IMR-90 (cell line): ENCODE data around the gene ATP6V0A4. TPM values are rescaled to one million over a fixed set of nuclear protein-coding genes. Genes with fewer than 3 reads are reported as not detected.

Experiments
- ATAC-seq: fragments of 200-7000 bp; cut with Tn5 transposase; 2 replicates; pipeline ENCODE4 v1.9.1; 2020; ENCODE audit warnings: low read depth, mild to moderate bottlenecking, moderate library complexity
- BruUV-seq: library from RNA; stranded (reverse); fragments of 400-500 nt; replicated peaks from 2 replicates; lab custom pipeline; 2021; lab: Mats Ljungman, UMichigan
- CTCF ChIA-PET: fragments of 300-600 bp; formaldehyde crosslinking; extraction: SDS; loops from one replicate; lab custom pipeline; 2021; ENCODE audit warnings: antibody characterized with exemption; lab: Yijun Ruan, JAX
- POLR2A ChIA-PET: fragments of 300-600 bp; sonication (Branson Sonifier 250); formaldehyde crosslinking; loops from one replicate; lab custom pipeline; 2022; ENCODE audit warnings: antibody characterized with exemption; ENCODE audit not compliant: unreplicated experiment; lab: Charles Lee
- DNase-seq: peaks from one replicate; pipeline ENCODE4 v3.0.0; 2013
- H2AFZ ChIP-seq: replicated peaks from 2 replicates; pipeline ENCODE3; 2013; ENCODE audit warnings: low read length, mild to moderate bottlenecking; ENCODE audit not compliant: poor library complexity
- H2AK5ac ChIP-seq: 2 replicates; pipeline ENCODE4 v1.6.1; 2013; ENCODE audit warnings: low read depth, low read length, inconsistent platforms
- H2AK9ac ChIP-seq: replicated peaks from 2 replicates; pipeline ENCODE3; 2013; ENCODE audit warnings: mild to moderate bottlenecking, low read depth, low read length, moderate library complexity; ENCODE audit not compliant: poor library complexity
- H2BK120ac ChIP-seq: 2 replicates; pipeline ENCODE4 v1.6.1; 2013; ENCODE audit warnings: low read depth, low read length, inconsistent platforms
- H2BK15ac ChIP-seq: 3 replicates; pipeline ENCODE4 v1.6.1; 2013; ENCODE audit warnings: low read depth, low read length, inconsistent platforms
- H2BK20ac ChIP-seq: 2 replicates; pipeline ENCODE4 v1.6.1; 2013; ENCODE audit warnings: low read depth, mild to moderate bottlenecking, inconsistent platforms, low read length, moderate library complexity
- H2BK5ac ChIP-seq: 2 replicates; pipeline ENCODE4 v1.6.1; 2013; ENCODE audit warnings: mild to moderate bottlenecking, low read depth, low read length, inconsistent platforms; ENCODE audit not compliant: poor library complexity, severe bottlenecking
- H3K14ac ChIP-seq: replicated peaks from 2 replicates; pipeline ENCODE4 v1.6.1; 2013; ENCODE audit warnings: low read depth, low read length, inconsistent platforms
- H3K18ac ChIP-seq: 2 replicates; pipeline ENCODE4 v1.6.1; 2013; ENCODE audit warnings: low read depth, low read length, control low read depth
- H3K23ac ChIP-seq: 2 replicates; pipeline ENCODE4 v1.6.1; 2013; ENCODE audit warnings: low read depth, low read length, inconsistent platforms
- H3K27ac ChIP-seq: 2 replicates; pipeline ENCODE4 v1.5.1; 2013; ENCODE audit warnings: mild to moderate bottlenecking, control low read depth, low read length; ENCODE audit not compliant: insufficient read depth
- H3K27me3 ChIP-seq: 2 replicates; pipeline ENCODE4 v1.6.1; 2013; ENCODE audit warnings: low read length; ENCODE audit not compliant: control insufficient read depth, insufficient read depth
- H3K36me3 ChIP-seq: 2 replicates; pipeline ENCODE4 v1.6.1; 2013; ENCODE audit warnings: low read length, mixed read lengths; ENCODE audit not compliant: control insufficient read depth, insufficient read depth
- H3K4ac ChIP-seq: 2 replicates; pipeline ENCODE4 v1.6.1; 2013; ENCODE audit warnings: low read depth, low read length, inconsistent platforms
- H3K4me1 ChIP-seq: 2 replicates; pipeline ENCODE4 v1.6.1; 2013; ENCODE audit warnings: low read length, mixed read lengths; ENCODE audit not compliant: control insufficient read depth, insufficient read depth
- H3K4me2 ChIP-seq: 2 replicates; pipeline ENCODE4 v1.6.1; 2013; ENCODE audit warnings: low read depth, mild to moderate bottlenecking, control low read depth, low read length, moderate library complexity
- H3K4me3 ChIP-seq: 2 replicates; pipeline ENCODE4 v1.5.1; 2013; ENCODE audit warnings: low read depth, mild to moderate bottlenecking, control low read depth, low read length, moderate library complexity; ENCODE audit not compliant: insufficient read depth
- H3K56ac ChIP-seq: 2 replicates; pipeline ENCODE4 v1.6.1; 2013; ENCODE audit warnings: low read length, inconsistent platforms; ENCODE audit not compliant: insufficient read depth; ENCODE audit errors: extremely low read depth
- H3K79me1 ChIP-seq, 2 experiments: 2 replicates each; pipeline ENCODE4 v1.6.1; 2013; ENCODE audit warnings: low read length in 2 of 2, inconsistent platforms in 1 of 2, low read depth in 1 of 2
- H3K9ac ChIP-seq: 2 replicates; pipeline ENCODE4 v1.6.1; 2013; ENCODE audit warnings: low read depth, low read length, control low read depth
- H3K9me1 ChIP-seq: 2 replicates; pipeline ENCODE4 v1.6.1; 2013; ENCODE audit warnings: low read length, inconsistent platforms; ENCODE audit not compliant: insufficient read depth
- H3K9me3 ChIP-seq: 2 replicates; pipeline ENCODE4 v1.6.1; 2013; ENCODE audit warnings: low read length; ENCODE audit not compliant: control insufficient read depth, insufficient read depth
- H4K20me1 ChIP-seq: 2 replicates; pipeline ENCODE4 v1.6.1; 2013; ENCODE audit warnings: low read length, inconsistent platforms; ENCODE audit not compliant: insufficient read depth
- H4K5ac ChIP-seq: 2 replicates; pipeline ENCODE4 v1.6.1; 2013; ENCODE audit warnings: mild to moderate bottlenecking, low read depth, low read length, control low read depth
- H4K8ac ChIP-seq, 2 experiments: 2 replicates each; pipeline ENCODE4 v1.6.1; 2013; ENCODE audit warnings: low read depth in 2 of 2, low read length in 2 of 2, control low read depth in 1 of 2, inconsistent platforms in 1 of 2
- H4K91ac ChIP-seq: 2 replicates; pipeline ENCODE4 v1.6.1; 2013; ENCODE audit warnings: low read depth, low read length, inconsistent platforms; ENCODE audit not compliant: insufficient read depth
- MAFK ChIP-seq: IDR thresholded peaks from 2 replicates; pipeline ENCODE4 v1.6.1; 2012; ENCODE audit warnings: low read depth, low read length, improper control_type of control experiment
- MXI1 ChIP-seq: IDR thresholded peaks from 2 replicates; pipeline ENCODE4 v1.6.1; 2012; ENCODE audit warnings: low read depth, mild to moderate bottlenecking, low read length, moderate library complexity, borderline replicate concordance
- WGBS, 2 experiments: methylation state at CpG; one replicate each; pipeline versions ENCODE4 v1.1.5 to v1.1.7; 2013; ENCODE audit warnings: missing lambda C conversion rate in 2 of 2; ENCODE audit not compliant: insufficient read length in 1 of 2; ENCODE audit errors: extremely low coverage in 2 of 2; 5-methylcytosine and 5-hydroxymethylcytosine counted together
- dilution Hi-C: fragments of 300-500 bp; cut with HindIII; formaldehyde crosslinking; loops from one replicate; pipeline ENCODE4 v1.14.3; 2018; ENCODE audit warnings: low sequenced_read_pairs; ENCODE audit not compliant: unreplicated experiment
- in situ Hi-C: fragments of 300-500 bp; cut with MboI; formaldehyde crosslinking; loops from 3 replicates; pipeline ENCODE4 v1.14.3; 2019; ENCODE audit warnings: low sequenced_read_pairs, inconsistent platforms, mixed read lengths
- intact Hi-C: fragments of 100-400 bp; cut with micrococcal nuclease; formaldehyde crosslinking; loops from 2 replicates; pipeline ENCODE4 v1.10.0; 2022
- polyA plus RNA-seq, 3 experiments: library from polyadenylated mRNA; depleted of rRNA; stranded (reverse); fragments of >200 nt; gene quantifications; 2 replicates each; pipeline ENCODE4 v1.2.3, GENCODE V29; 2012; ENCODE audit warnings: low replicate concordance in 1 of 3
- total RNA-seq: library from RNA; depleted of rRNA; stranded (reverse); fragments of >200 nt; gene quantifications from 2 replicates; pipeline ENCODE4 v1.2.3, GENCODE V29; 2012
- TF ChIP-seq, protein P1 (sequence below): conservative IDR thresholded peaks from 2 replicates; pipeline ENCODE4 v1.5.1; 2012; ENCODE audit warnings: mild to moderate bottlenecking, low read depth, low read length, improper control_type of control experiment

The ATP6V0A4 gene
- total and polyA plus RNA-seq, 2 of the 4 experiments (the other 2 are of a cell fraction) = 0.05 to 0.18 TPM

DNA sequence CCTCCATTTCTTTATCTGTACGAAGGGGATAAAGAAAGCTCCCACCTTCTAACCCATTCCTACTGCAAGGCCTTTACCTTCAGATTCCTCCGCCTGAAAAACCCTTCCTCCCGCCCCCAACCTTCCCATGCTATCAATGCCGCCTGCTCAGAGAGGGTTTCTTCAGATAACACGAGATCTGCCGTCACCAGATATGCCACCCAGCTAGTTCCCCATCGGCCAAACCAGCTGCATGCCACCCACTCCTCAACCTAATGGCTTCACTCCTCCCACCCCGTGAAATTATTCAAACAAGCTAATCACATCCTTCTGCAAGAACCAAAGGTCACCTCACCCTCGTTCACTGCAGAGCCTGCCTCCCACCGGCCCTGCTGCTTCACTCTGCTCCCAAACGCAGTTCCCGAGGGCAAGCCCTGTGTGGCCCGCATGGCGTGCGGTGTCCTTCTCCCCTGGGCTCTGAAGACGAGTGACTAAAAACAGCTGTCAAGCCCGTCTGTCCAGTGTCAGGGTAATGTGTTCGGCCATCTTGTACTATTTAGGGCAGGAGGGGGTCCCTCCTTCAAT lies 47.0 kb downstream of the ATP6V0A4 start:
- TF ChIP-seq MAFK (no peak), MXI1 (no peak)
- TF ChIP-seq, protein P1, sequence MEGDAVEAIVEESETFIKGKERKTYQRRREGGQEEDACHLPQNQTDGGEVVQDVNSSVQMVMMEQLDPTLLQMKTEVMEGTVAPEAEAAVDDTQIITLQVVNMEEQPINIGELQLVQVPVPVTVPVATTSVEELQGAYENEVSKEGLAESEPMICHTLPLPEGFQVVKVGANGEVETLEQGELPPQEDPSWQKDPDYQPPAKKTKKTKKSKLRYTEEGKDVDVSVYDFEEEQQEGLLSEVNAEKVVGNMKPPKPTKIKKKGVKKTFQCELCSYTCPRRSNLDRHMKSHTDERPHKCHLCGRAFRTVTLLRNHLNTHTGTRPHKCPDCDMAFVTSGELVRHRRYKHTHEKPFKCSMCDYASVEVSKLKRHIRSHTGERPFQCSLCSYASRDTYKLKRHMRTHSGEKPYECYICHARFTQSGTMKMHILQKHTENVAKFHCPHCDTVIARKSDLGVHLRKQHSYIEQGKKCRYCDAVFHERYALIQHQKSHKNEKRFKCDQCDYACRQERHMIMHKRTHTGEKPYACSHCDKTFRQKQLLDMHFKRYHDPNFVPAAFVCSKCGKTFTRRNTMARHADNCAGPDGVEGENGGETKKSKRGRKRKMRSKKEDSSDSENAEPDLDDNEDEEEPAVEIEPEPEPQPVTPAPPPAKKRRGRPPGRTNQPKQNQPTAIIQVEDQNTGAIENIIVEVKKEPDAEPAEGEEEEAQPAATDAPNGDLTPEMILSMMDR = no peak
- WGBS, 2 experiments = 62% methylated on average over 11 of the region's 18 CpGs; no CpG with 5 or more reads in 1 of the 2 experiments
- no peak overlapping the region for H3K9ac ChIP-seq
- no peak overlapping the region for H2BK15ac ChIP-seq
- CTCF ChIA-PET = interaction anchor here (0.5 kb wide), 1 partner anchor 649 kb away, joined by 3 read pairs; no protein-coding TSS in a partner anchor
- in situ Hi-C loops (no loop called here), dilution Hi-C loops (no loop called here), intact Hi-C loops (no loop called here)
- no peak overlapping the region for H2AK9ac ChIP-seq
- no peak overlapping the region for H3K4me2 ChIP-seq
- H3K4ac ChIP-seq = no peak overlapping the region
- no peaks in the 10 kb centered on the region for H3K4me1 ChIP-seq
- H3K79me1 ChIP-seq = no peaks in the 10 kb centered on the region
- H3K9me1 ChIP-seq = no peaks in the 10 kb centered on the region
- no peak overlapping the region for H3K18ac ChIP-seq
- no peak overlapping the region for H3K23ac ChIP-seq
- ATAC-seq = no peak
- no peak overlapping the region for H4K91ac ChIP-seq
- no peak overlapping the region for H3K27ac ChIP-seq
- no TSS peak for BruUV-seq
- H4K8ac ChIP-seq = no peak overlapping the region
- DNase-seq = no peak
- H3K36me3 ChIP-seq = no peaks in the 10 kb centered on the region
- H3K4me3 ChIP-seq = no peak overlapping the region
- peak overlapping the region; percentile 35 for H2AFZ ChIP-seq
- H3K9me3 ChIP-seq = no peaks in the 10 kb centered on the region
- no peak overlapping the region for H3K56ac ChIP-seq
- no peaks in the 10 kb centered on the region for H4K20me1 ChIP-seq
- no peak overlapping the region for H2AK5ac ChIP-seq
- no peak overlapping the region for H2BK5ac ChIP-seq
- H3K14ac ChIP-seq = no peak overlapping the region
- H3K27me3 ChIP-seq = peaks cover 8% of the 10 kb centered on the region
- H4K5ac ChIP-seq = no peak overlapping the region
- no peak overlapping the region for H2BK20ac ChIP-seq
- POLR2A ChIA-PET = no interaction called here
- H2BK120ac ChIP-seq = no peak overlapping the region
